IMR-90 (cell line): ENCODE measurements around the gene RAB11FIP4.

Experiments
- CEBPB ChIP-seq: IDR thresholded peaks from 2 replicates; pipeline ENCODE4 v1.6.1; 2012; ENCODE audit warnings: low read depth, low read length, improper control_type of control experiment
- CTCF ChIP-seq: conservative IDR thresholded peaks from 2 replicates; pipeline ENCODE4 v1.5.1; 2012; ENCODE audit warnings: mild to moderate bottlenecking, low read depth, low read length, improper control_type of control experiment
- MAFK ChIP-seq: IDR thresholded peaks from 2 replicates; pipeline ENCODE4 v1.6.1; 2012; ENCODE audit warnings: low read depth, low read length, improper control_type of control experiment
- MXI1 ChIP-seq: IDR thresholded peaks from 2 replicates; pipeline ENCODE4 v1.6.1; 2012; ENCODE audit warnings: low read depth, mild to moderate bottlenecking, low read length, moderate library complexity, borderline replicate concordance
- RFX5 ChIP-seq: IDR thresholded peaks from 2 replicates; pipeline ENCODE4 v1.8.0; 2012; ENCODE audit warnings: low read depth, mild to moderate bottlenecking, low read length, moderate library complexity
- USF2 ChIP-seq: fragments of 150-350 bp; IDR thresholded peaks from 2 replicates; pipeline ENCODE4 v1.6.1; 2017; ENCODE audit warnings: mild to moderate bottlenecking, antibody characterized with exemption, low read length, low read depth

- TF ChIP-seq MAFK (no peak), CTCF (no peak), MXI1 (no peak), RFX5 (no peak), CEBPB (no peak), USF2 (no peak)
Observed at GRCh38 chr17:31457391-31458234, 66.1 kb downstream of the RAB11FIP4 start.
